Common myeloid progenitor, CD34-positive (primary cell): ENCODE measurements around the gene SYPL2.

ENCODE experiments used
- CTCF ChIA-PET: fragments of 350-600 bp; sonication (Branson Sonifier 250); formaldehyde crosslinking; loops from one replicate; lab custom pipeline; 2021; ENCODE audit warnings: antibody characterized with exemption; lab: Charles Lee
- POLR2A ChIA-PET: fragments of 350-600 bp; sonication (Branson Sonifier 250); formaldehyde crosslinking; loops from one replicate; lab custom pipeline; 2021; ENCODE audit warnings: antibody characterized with exemption; lab: Charles Lee
- DNase-seq, 3 donors: peaks; one replicate each; pipeline versions ENCODE4 v3.0.0 to v3.0.0-alpha.2; 2013
- H3K27ac ChIP-seq, 2 experiments: 1 replicate in 1 of 2; 2 replicates in 1 of 2; pipeline ENCODE4 v1.7.0; 2013; ENCODE audit warnings: inconsistent platforms in 2 of 2, low read length in 2 of 2, mild to moderate bottlenecking in 2 of 2, low read depth in 1 of 2, moderate library complexity in 1 of 2; ENCODE audit not compliant: severe bottlenecking in 2 of 2, insufficient read depth in 1 of 2, poor library complexity in 1 of 2
- H3K27me3 ChIP-seq, 5 experiments: replicated peaks in 2 of 5; 1 replicate in 3 of 5; 2 replicates in 2 of 5; pipeline versions ENCODE4 v1.6.1 to v1.7.0; 2013; ENCODE audit warnings: low read length in 4 of 5, mild to moderate bottlenecking in 2 of 5, moderate library complexity in 2 of 5, inconsistent platforms in 1 of 5; ENCODE audit not compliant: insufficient read depth in 5 of 5, control insufficient read depth in 4 of 5
- H3K36me3 ChIP-seq, 4 experiments: 1 replicate in 2 of 4; 2 replicates in 2 of 4; pipeline versions ENCODE4 v1.6.1 to v1.7.0; 2013; ENCODE audit warnings: low read length in 3 of 4, control low read depth in 1 of 4, mild to moderate bottlenecking in 1 of 4; ENCODE audit not compliant: control insufficient read depth in 4 of 4, insufficient read depth in 4 of 4
- H3K4me1 ChIP-seq, 4 experiments: 1 replicate in 3 of 4; 2 replicates in 1 of 4; pipeline versions ENCODE4 v1.6.1 to v1.7.1; 2013; ENCODE audit warnings: low read length in 3 of 4, mild to moderate bottlenecking in 3 of 4, control low read depth in 1 of 4, inconsistent platforms in 1 of 4, moderate library complexity in 1 of 4; ENCODE audit not compliant: control insufficient read depth in 4 of 4, insufficient read depth in 4 of 4; ENCODE audit errors: control extremely low read depth in 1 of 4
- H3K4me3 ChIP-seq, 7 experiments: 1 replicate in 4 of 7; 2 replicates in 3 of 7; pipeline versions ENCODE4 v1.5.1 to v1.7.0; 2013; ENCODE audit warnings: mild to moderate bottlenecking in 7 of 7, low read length in 6 of 7, moderate library complexity in 6 of 7, inconsistent platforms in 2 of 7, low read depth in 2 of 7, control low read depth in 1 of 7; ENCODE audit not compliant: insufficient read depth in 4 of 7, control insufficient read depth in 1 of 7; ENCODE audit errors: extremely low read depth in 1 of 7
- H3K9me3 ChIP-seq, 5 experiments: 1 replicate in 4 of 5; 2 replicates in 1 of 5; pipeline versions ENCODE4 v1.6.1 to v1.7.1; 2013; ENCODE audit warnings: low read length in 4 of 5, mild to moderate bottlenecking in 2 of 5, inconsistent platforms in 1 of 5, low read depth in 1 of 5, moderate library complexity in 1 of 5; ENCODE audit not compliant: control insufficient read depth in 4 of 5, insufficient read depth in 2 of 5; ENCODE audit errors: control extremely low read depth in 1 of 5
- WGBS: methylation state at CpG from one replicate; pipeline ENCODE4 v1.1.5; 2013; ENCODE audit not compliant: insufficient coverage; 5-methylcytosine and 5-hydroxymethylcytosine counted together

SYPL2 gene

DNA sequence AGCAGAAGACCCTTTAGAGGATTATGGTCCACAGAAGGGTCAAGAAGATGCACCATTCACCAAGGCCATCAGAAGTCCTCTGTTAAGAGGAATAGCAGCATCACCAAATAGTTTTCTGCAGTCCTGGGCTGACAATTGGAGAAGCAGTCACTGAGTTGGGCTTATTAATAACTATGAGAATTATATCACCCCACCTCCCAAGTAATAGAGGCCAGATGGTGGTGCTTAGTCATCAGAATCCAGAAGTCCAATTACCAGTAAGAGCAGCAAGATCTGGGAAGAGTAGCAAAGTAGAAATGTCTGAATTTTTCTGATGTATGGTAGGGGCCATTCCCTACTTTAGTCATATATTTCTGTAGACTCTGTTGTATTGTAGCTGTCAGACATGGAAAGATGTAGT lies 34.0 kb upstream of the SYPL2 start:
- Histone ChIP-seq H3K4me3 (no peak overlapping the region), H3K27ac (no peak overlapping the region), H3K36me3 (no peaks in the 10 kb centered on the region), H3K27me3 (peaks cover 0 to 4% (median 0%) of the 10 kb centered on the region in 5 experiments), H3K4me1 (peaks cover under 1 to 5% (median 3%) of the 10 kb centered on the region in 4 experiments), H3K9me3 (peaks cover 0 to 3% (median 2%) of the 10 kb centered on the region in 5 experiments)
- ChIA-PET CTCF (no interaction called here), POLR2A (interaction anchor here (0.5 to 0.6 kb wide), 2 partner anchors 8 to 73 kb away, joined by 3 to 8 read pairs; no protein-coding TSS in a partner anchor)
- DNase-seq, result no peak

DNA sequence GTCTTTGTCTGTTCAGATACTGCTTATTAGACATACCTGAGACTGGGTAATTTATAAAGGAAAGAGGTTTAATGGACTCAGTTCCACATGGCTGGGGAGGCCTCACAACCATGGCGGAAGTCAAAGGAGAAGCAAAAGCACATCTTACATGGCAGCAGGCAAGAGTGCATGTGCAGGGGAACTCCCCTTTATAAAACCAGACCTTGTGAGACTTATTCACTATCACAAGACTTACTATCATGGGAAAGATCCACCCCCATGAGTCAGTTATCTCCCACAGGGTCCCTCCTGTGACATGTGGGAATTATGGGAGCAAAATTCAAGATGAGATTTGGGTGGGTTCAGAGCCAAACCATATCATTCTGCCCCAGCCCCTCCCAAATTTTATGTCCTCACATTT lies 33.0 kb upstream of the SYPL2 start:
- H3K27me3 ChIP-seq, result peaks cover 0 to 4% (median 0%) of the 10 kb centered on the region in 5 experiments
- DNase-seq, result no peak
- no peaks in the 10 kb centered on the region for H3K4me1 ChIP-seq
- WGBS, result 92% methylated on average over 1 of the region's 1 CpG
- ChIA-PET CTCF (no interaction called here), POLR2A (no interaction called here)
- no peak overlapping the region for H3K4me3 ChIP-seq
- H3K36me3 ChIP-seq, result no peaks in the 10 kb centered on the region
- peaks cover 0 to 3% (median 2%) of the 10 kb centered on the region in 5 experiments for H3K9me3 ChIP-seq
- no peak overlapping the region for H3K27ac ChIP-seq

GRCh38 chr1:109434484-109434883 lies 31.9 kb upstream of the SYPL2 start:
- Histone ChIP-seq H3K4me1 (no peaks in the 10 kb centered on the region), H3K27ac (no peak overlapping the region), H3K27me3 (peaks cover 0 to 4% (median 0%) of the 10 kb centered on the region in 5 experiments), H3K4me3 (no peak overlapping the region), H3K9me3 (peaks cover 0 to 3% (median 2%) of the 10 kb centered on the region in 5 experiments), H3K36me3 (no peaks in the 10 kb centered on the region)
- WGBS, result 83% methylated on average over 1 of the region's 1 CpG
- ChIA-PET POLR2A (no interaction called here), CTCF (no interaction called here)
- DNase-seq, result no peak

GRCh38 chr1:109438798-109439297 lies 27.5 kb upstream of the SYPL2 start:
- Histone ChIP-seq H3K27ac (no peak overlapping the region), H3K4me3 (no peak overlapping the region), H3K9me3 (peaks cover 0 to 7% (median 3%) of the 10 kb centered on the region in 5 experiments), H3K36me3 (no peaks in the 10 kb centered on the region), H3K4me1 (no peaks in the 10 kb centered on the region), H3K27me3 (peaks cover 0 to 15% (median 4%) of the 10 kb centered on the region in 5 experiments)
- WGBS, result 83% methylated on average over 1 of the region's 3 CpGs
- ChIA-PET CTCF (no interaction called here), POLR2A (no interaction called here)
- DNase-seq, result peak in 1 of 3 donors; percentile 8

DNA sequence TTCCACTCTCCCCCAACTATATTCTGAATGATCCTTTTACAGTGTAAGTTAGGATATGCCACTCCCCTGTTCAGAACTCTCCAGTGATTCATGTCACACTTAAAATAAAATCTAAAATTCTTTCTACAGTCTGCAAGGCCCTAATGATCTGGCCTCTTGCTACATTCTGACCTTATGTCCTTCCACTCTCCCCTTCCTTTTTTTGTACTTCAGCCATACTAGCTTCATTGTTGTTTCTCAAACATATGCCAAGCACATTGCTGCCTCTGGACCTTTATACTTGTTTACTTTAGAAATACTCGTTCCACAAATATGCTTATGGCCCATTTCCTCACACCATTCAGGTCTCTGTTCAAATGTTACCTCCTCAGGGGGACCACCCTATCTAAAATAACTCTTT lies 25.3 kb upstream of the SYPL2 start:
- ChIA-PET CTCF (no interaction called here), POLR2A (no interaction called here)
- H3K36me3 ChIP-seq, result no peaks in the 10 kb centered on the region
- H3K4me1 ChIP-seq, result no peaks in the 10 kb centered on the region
- H3K4me3 ChIP-seq, result no peak overlapping the region
- DNase-seq, result no peak
- peaks cover 2 to 21% (median 8%) of the 10 kb centered on the region in 5 experiments for H3K27me3 ChIP-seq
- WGBS, result 67% methylated on average over 1 of the region's 1 CpG
- no peak overlapping the region for H3K27ac ChIP-seq
- peaks cover 0 to 10% (median 2%) of the 10 kb centered on the region in 5 experiments for H3K9me3 ChIP-seq

DNA sequence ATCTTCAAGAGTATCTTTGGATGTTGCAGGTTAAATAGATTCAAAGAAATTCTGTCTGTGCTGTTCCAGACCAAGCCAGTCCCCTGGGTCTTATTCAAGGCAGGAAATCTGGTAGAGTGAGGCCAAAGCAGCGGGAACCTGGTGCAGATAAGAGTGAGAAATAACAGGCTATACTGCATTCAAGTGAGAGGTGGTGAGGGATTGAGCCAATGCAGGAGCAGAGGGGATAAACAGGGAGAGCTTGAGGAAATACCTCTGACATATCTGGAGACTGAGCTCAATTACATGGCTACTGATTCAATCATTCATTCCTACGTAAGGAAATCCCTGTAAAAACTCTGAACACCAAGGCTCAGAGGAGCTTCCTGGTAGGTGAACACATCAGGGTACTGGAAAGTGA lies 22.9 kb upstream of the SYPL2 start:
- ChIA-PET CTCF (interaction anchor here (0.6 kb wide), 1 partner anchor 55 kb away, joined by 3 read pairs; no protein-coding TSS in a partner anchor), POLR2A (interaction anchor here (0.6 kb wide), 1 partner anchor 369 kb away, joined by 3 read pairs; no protein-coding TSS in a partner anchor)
- Histone ChIP-seq H3K36me3 (no peaks in the 10 kb centered on the region), H3K4me1 (no peaks in the 10 kb centered on the region), H3K9me3 (peaks cover 0 to 10% (median 2%) of the 10 kb centered on the region in 5 experiments), H3K4me3 (no peak overlapping the region), H3K27me3 (peaks cover 2 to 23% (median 8%) of the 10 kb centered on the region in 5 experiments), H3K27ac (no peak overlapping the region)
- no peak for DNase-seq
- 89% methylated on average over 2 of the region's 2 CpGs for WGBS

GRCh38 chr1:109444346-109444745 lies 22.0 kb upstream of the SYPL2 start:
- peaks cover 2 to 23% (median 11%) of the 10 kb centered on the region in 5 experiments for H3K27me3 ChIP-seq
- CTCF ChIA-PET, result no interaction called here

More at GRCh38 chr1:109444346-109444745, 22.0 kb upstream of the SYPL2 start:
- Histone ChIP-seq H3K9me3 (peaks cover 0 to 10% (median 2%) of the 10 kb centered on the region in 5 experiments), H3K36me3 (no peaks in the 10 kb centered on the region), H3K4me1 (no peaks in the 10 kb centered on the region), H3K27ac (no peak overlapping the region), H3K4me3 (no peak overlapping the region)
- POLR2A ChIA-PET, result interaction anchor here (0.6 kb wide), 1 partner anchor 370 kb away, joined by 3 read pairs; no protein-coding TSS in a partner anchor
- DNase-seq, result no peak
- WGBS, result no CpG with 5 or more reads among the region's 1 CpG
